Glomerular endothelial cell (primary cell): Measurements from ENCODE around the gene TTC5. TPM values are rescaled to one million over a fixed set of nuclear protein-coding genes. Genes with fewer than 3 reads are reported as not detected.
"Not testable (repeated sequence)": the region's sequence is repeated elsewhere in the genome, so short reads cannot be mapped to it uniquely, and the experiment has no call there.

Experiments
- DNase-seq: peaks from one replicate; pipeline ENCODE4 v3.0.0-alpha.2; 2011; ENCODE audit warnings: low read depth, low spot score; ENCODE audit errors: extremely low read depth
- total RNA-seq: library from RNA; depleted of rRNA; stranded (reverse); fragments of >200 nt; gene quantifications from 2 replicates; pipeline ENCODE4 v1.2.3, GENCODE V29; 2015

The TTC5 gene, protein sequence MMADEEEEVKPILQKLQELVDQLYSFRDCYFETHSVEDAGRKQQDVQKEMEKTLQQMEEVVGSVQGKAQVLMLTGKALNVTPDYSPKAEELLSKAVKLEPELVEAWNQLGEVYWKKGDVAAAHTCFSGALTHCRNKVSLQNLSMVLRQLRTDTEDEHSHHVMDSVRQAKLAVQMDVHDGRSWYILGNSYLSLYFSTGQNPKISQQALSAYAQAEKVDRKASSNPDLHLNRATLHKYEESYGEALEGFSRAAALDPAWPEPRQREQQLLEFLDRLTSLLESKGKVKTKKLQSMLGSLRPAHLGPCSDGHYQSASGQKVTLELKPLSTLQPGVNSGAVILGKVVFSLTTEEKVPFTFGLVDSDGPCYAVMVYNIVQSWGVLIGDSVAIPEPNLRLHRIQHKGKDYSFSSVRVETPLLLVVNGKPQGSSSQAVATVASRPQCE
- total RNA-seq, result 10.7 and 10.8 TPM in 2 replicates

- DNase-seq, result peak; percentile 82
Measured at GRCh38 chr14:20305265-20306078, at the start of gene TTC5. TSS of gene TTC5 (minus strand) at chr14:20305951. CDS start at chr14:20305937, 14 bp downstream.

GRCh38 chr14:20350860-20351259 is 45.1 kb upstream of the TTC5 start:
- DNase-seq, result no peak

DNA sequence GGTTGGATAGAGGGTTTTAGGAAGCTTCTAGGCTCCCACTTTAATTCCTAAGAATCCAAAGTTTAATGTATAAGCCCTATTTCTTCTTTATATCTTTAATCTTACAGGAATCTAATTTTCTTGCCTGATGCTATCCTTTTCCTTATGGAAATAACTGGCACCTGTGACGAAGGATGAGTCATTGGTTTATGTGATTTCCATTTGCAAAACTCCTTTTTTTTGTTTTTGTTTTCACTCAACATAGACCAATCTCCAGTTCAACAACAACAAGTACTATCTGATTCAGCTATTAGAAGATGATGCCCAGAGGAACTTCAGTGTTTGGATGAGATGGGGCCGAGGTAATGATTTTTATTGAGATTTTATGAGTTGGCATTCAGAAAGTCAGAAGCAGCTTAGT is 44.5 kb upstream of the TTC5 start:
- no peak for DNase-seq

GRCh38 chr14:20347747-20348146 is 42.0 kb upstream of the TTC5 start:
- no peak for DNase-seq

DNA sequence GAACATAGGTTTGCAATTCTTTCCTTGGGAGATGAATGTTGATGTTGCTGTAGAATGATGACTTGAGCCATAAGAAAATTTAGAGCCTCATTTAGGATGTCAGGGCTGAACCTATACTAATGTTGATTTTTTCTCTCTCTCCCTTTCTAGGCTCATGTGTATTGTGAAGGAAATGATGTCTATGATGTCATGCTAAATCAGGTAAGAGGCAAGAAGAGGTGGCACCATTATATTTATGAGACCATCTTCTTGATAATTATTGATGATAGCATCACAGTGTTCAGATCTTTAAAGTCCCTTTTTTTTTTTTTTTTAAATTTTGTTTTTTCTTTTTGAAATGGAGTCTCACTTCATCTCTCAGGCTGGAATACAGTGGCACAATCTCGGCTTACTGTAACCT is 41.0 kb upstream of the TTC5 start:
- no peak for DNase-seq

DNA sequence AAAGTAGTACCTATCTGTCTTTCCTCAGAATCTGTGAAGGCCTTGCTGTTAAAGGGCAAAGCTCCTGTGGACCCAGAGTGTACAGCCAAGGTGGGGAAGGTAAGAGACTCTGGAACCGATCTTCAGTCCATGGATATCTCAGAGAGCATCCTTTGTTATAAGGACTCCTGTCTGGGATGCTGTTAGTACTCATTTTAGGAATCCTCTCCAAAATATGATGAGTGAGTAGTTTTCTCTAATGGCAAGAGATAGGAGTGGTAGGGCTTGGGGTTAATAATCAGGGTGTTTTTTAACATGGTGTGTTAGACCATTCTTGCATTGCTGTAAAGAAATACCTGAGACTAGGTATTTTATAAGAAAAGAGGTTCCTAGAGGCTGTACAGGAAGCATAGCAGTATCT is 39.6 kb upstream of the TTC5 start:
- no peak for DNase-seq

DNA sequence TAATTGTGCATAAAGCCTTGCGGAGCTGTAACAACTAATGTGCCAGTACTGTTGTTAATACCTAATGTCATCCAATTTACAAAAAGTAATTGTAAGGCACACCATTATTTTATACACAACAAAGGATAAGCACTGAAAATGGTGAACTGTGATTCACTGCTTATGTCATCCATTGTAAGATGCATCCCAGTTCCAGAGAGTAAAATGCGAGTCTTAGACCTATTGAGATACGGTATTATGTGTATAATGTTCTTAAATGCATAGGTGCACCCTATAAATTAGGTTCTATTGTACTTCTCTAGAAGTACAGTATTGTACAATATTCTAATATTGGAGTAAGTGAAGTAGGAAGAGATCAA is 38.1 kb upstream of the TTC5 start:
- DNase-seq, result no peak

DNA sequence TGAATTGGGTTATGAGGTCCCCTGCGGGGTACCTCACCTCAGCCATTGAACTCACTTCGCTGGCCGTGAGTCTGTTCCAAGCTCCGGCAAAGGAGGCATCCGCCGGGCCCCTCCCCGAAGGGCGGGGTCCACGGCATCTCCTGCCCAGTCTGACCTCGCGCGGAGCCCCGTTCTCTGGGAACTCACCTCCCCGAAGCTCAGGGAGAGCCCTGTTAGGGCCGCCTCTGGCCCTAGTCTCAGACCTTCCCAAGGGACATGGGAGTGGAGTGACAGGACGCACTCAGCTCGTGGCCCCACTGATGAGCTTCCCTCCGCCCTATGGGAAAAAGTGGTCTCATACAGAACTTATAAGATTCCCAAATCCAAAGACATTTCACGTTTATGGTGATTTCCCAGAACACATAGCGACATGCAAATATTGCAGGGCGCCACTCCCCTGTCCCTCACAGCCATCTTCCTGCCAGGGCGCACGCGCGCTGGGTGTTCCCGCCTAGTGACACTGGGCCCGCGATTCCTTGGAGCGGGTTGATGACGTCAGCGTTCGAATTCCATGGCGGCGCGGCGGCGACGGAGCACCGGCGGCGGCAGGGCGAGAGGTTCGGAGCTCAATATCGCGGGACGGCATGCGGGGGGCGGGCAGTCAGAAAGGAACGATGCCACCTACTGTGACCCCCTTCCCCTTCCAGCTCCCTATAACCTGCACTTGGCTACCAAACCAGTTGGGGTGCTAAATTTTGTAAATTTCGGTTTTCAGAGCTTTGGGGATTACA is 37.5 kb upstream of the TTC5 start, which contains the start of gene PARP2:
PARP2 (plus strand) TSS at position 544 of the 770 bp plus-strand sequence; CDS start at position 551, 7 bp downstream.
- peak; percentile 99 for DNase-seq

DNA sequence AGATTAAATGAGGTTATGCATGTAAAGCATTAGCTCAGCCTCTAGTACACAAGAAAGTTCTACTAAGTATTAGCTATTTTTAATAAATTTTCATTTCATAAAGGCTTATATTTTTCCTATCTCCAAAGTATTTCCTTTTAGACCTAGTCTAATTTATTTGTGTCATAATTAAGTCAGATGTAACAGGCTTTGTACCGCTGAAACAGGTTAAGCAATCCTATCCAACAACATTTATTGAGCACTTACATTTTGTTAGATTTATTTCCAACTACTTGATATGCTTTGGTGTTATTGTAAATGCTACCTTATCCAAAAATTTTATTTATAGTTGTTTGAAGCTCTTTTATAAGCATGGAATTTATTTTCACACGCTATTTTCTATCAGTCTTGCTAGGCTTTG is 35.9 kb upstream of the TTC5 start:
- DNase-seq, result no peak

DNA sequence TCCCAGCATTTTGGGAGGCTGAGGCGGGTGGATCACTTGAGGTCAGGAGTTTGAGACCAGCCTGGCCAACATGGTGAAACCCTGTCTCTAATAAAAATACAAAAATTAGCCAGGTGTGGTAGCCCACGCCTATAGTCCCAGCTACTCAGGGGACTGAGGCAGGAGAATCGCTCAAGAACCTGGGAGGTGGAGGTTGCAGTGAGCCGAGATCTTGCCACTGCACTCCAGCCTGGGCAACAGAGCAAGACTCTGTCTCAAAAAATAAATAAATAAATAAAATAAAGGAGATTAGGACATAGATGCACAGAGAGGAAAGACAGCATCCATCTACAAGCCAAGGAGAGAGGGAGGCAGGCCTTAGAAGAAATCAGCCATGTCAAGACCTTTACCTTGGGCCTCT is 35.3 kb upstream of the TTC5 start:
- DNase-seq, result not testable (repeated sequence)

GRCh38 chr14:20334017-20334416 is 28.3 kb upstream of the TTC5 start:
- no peak for DNase-seq

DNA sequence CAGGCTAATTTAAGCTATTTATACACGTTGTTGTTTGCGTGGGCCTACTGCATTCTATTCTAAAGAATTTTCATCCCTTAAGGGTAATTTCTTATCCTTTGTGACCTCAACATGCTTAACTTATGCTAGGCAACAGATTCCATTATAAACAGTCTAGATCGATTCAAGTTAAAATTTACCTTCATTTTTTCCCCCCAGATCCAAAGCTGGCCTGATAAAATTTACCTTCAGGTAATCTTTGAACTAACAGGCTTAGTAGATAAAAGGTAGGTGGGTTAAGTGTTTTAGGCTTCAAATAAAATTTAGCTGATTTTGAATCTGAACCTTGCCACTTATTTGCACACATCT is 27.7 kb upstream of the TTC5 start:
- no peak for DNase-seq

DNA sequence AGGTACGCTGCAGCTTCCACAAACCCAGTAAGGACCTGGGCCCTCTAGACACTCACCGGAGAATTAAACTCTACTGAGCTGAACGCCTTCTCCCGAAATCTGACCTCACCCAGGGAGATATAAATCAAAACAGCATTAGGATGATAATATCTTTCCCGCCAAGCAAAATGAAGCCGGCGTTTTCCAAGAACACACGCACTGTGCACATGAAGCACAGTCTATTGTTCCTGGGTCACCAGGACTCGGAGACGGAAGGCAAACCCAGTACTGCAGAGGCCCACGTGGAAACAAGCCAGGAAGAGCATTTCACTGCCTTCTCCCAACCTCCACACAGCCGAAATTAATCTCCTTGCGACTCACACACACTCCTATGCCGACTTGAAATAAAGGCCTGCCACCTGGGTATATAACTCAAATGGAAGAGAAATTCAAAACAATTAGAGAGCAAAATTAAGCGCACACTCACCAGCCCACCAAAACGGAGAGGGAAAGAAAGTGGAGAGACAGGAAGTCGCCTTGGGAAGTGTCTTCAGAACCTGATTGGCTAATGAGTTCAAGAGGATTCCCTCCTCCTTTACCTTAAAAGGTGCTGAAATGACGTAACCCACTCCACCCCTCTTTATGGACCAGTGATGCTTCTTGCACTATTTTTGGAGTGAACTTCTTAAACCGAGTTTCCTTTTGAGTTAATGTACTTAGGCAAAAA is 27.2 kb upstream of the TTC5 start, which contains the start of gene CCNB1IP1:
CCNB1IP1 (minus strand) TSS at position 492 of the 706 bp plus-strand sequence. CDS start 16,756 bp downstream, outside the sequence.
- no peak for DNase-seq

DNA sequence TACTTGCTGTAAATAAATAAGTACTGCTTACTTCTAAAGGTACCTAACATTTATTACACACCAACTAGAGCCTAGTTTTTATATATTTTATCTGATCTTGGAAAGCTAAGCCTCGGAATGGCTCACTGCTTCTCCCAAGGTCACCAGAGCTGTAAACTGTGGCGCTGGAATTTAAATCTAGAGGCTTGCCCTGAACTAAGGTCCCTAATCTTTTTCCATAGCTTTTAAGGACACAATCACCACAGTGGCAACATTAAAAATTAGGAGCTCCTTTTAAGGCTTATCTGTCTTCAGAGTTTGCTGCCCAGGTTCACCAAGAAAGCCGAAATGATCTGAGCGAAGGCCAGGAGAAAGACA is 26.7 kb upstream of the TTC5 start:
- DNase-seq, result no peak

DNA sequence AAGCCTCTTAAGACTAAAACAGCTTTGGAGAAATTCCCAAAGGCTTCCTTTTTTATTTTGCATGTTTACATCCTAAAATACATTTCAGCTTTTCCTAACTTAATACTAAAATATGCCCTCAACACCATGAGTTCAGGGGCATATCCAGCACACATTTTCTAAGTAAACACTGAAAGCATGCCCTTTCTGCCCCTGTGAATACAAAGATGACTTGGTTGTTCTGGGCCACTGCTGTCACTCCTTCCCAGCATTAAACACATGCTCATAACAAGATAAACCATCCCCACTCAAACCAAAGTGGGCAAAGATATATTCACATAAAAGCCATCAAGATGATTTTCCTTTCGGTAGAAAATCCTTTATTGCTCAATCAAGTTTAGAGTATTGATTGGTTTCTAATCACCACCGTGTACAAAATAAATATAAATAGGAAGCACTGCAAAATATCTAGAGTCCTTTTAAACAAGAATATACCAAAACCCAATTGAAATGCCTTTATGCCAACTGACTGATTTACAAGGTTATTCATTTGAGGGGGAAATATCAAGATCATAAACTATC is 25.4 kb upstream of the TTC5 start:
- DNase-seq, result no peak

- no peak for DNase-seq
Measured at GRCh38 chr14:20329355-20329754, 23.6 kb upstream of the TTC5 start.

DNA sequence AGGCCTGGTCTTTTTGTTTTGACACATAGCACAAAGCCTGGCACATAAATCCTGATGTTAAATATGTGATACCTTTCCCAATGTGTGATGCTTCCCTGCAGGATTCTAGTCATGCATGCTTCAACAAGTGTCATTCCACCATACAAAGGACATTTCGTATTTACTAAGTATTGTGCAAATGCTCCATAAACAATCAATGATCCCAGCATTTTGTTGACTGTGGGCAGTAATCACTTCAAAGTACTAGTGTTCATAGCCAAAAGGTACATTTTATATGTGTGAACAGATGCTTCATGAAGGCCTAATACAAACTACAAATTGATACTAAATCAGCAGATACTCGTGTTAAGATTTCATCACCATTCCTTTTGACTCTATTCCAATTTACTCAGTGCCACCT is 23.0 kb upstream of the TTC5 start:
- no peak for DNase-seq

DNA sequence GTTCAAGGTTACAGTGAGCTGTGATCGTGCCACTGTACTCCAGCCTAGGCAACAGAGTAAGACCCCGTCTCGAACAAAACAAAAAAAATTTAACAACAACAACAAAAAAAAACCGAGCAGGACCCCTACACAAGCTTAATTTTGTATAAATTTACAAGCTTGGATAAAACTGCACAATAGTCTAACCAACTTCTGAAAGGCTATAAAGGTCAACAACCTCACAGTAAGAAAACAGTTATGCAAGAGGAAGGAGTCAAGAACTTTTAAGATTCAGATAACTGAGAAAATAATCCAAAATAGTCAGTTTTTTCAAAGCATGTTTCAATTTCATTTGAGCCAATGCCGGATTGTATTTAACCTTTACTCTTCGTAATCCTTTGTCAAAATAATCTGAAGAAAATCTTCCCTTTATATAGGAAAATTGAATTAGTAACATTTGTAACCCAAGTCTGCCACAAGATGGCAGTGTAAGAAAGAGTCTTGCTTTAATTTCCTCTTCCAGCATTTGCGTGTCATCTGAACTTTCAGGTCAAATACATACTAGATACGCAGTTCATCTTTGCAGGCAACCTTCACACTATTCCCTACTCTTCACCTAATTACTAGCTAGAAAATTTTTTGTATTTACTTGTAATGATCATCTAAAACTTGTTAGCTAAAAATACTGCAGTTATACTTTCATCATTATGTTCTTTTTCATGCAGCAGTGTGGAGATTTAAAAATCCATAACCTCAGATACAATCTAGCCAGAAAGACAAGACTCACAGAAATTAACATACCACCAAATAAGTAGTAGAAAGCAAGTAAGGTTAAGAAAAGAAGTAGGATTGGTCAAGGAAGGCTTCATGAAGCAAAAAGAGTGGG is 21.5 kb upstream of the TTC5 start:
- DNase-seq, result no peak

GRCh38 chr14:20317720-20318119 is 12.0 kb upstream of the TTC5 start:
- no peak for DNase-seq
